GM12892 (cell line): ENCODE data around the gene TRAFD1.

ENCODE experiments used
- POLR2A ChIP-seq: IDR thresholded peaks from 2 replicates; pipeline ENCODE4 v1.6.1; 2011; ENCODE audit warnings: low read depth, low read length, control low read depth
- POLR2AphosphoS5 ChIP-seq: IDR thresholded peaks from 2 replicates; pipeline ENCODE4 v1.6.1; 2011; ENCODE audit warnings: low read depth, low read length, control low read depth

DNA sequence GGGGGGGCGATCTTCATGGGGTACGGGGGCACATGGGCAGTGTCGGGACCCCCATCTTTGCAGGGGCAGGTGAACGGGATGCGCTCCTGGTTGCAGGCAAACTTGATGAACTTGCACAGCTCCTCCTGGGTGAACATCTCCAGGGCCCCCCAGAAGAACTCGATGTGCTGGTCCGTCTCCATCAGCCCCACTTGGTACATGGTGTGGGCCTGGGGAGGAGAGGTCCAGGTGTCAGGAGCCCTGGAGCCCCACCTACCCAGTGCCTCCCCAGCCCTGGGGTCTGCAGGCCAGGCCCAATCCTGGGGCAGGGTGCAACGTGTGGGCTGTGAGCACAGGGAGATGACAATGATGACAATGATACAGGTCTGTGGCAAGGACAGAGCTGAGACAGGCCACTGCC lies 37.7 kb downstream of the TRAFD1 start:
- TF ChIP-seq POLR2AphosphoS5 (no peak), POLR2A (no peak)
